Measurements from ENCODE around the gene VAT1L. TPM values are rescaled to one million over a fixed set of nuclear protein-coding genes. Genes with fewer than 3 reads are reported as not detected.
"Not testable (repeated sequence)": the region's sequence is repeated elsewhere in the genome, so short reads cannot be mapped to it uniquely, and the experiment has no call there.

Gene VAT1L
- total RNA-seq, 2 donors from 2014 or later, result 0.73 to 1.6 TPM

DNA sequence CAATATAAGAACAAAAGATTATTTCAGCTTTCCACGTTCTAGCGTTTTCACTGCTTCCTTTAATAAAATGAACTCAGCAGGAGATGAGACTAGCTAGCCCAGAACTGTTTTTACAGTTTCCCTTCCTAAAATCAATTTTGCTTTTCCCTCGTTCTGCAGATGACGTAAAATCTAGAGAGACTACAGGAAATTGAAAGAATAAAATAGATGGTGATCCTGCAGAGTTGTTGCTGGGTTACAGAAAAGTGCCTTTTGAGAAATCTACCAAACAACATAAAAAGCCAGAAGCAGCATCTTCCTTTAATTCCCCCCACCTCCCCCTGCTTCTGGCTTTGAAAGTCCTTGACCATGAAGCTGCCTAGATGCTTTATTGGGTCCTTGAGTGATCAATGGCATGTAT lies 137.2 kb downstream of the VAT1L start:
- intact Hi-C loops (cut with DNase I, micrococcal nuclease), result no loop called here
- ATAC-seq, result no peak

DNA sequence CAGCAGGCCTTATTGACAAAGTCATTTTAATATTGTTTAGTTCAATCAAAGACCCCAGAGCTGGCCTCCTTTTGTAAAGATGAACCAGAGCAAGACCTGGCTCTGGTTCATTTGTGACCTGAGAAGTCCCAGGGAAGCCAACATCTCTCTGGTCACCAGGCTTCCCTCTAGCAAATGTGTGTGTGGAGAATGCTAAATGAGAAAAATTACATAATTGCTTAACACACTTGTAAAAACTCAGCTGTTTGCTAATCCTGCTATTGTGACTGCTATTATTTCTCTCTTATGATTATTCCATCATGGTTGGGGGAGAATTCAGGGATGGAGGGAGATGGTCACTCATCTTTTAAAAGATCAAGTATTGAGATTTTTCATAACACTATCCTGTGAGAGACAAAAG lies 139.7 kb downstream of the VAT1L start:
- intact Hi-C loops (cut with DNase I, micrococcal nuclease), result no loop called here
- DNase-seq, result no peak
- no peak for ATAC-seq

More for the DNA sequence above, 137.2 kb downstream of the VAT1L start:
- no peak for DNase-seq

DNA sequence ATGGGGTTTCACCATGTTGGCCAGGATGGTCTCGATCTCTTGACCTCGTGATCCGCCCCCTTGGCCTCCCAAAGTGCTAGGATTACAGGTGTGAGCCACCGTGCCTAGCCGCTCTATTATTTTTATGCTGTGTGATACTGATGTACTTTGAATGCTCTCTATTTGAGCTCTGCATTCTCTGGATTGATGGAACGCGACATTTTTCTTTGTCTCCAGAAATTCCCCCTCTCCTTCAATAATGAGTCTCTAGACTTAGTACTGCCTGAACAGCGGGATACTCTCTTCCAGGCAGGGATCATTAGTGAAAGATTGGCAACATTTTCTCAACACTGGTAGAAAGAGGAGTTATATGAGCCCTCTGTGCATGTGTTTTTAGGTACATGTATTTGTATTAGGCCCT lies 140.6 kb downstream of the VAT1L start:
- intact Hi-C loops (cut with DNase I, micrococcal nuclease), result no loop called here
- DNase-seq, result no peak
- no peak for ATAC-seq

DNA sequence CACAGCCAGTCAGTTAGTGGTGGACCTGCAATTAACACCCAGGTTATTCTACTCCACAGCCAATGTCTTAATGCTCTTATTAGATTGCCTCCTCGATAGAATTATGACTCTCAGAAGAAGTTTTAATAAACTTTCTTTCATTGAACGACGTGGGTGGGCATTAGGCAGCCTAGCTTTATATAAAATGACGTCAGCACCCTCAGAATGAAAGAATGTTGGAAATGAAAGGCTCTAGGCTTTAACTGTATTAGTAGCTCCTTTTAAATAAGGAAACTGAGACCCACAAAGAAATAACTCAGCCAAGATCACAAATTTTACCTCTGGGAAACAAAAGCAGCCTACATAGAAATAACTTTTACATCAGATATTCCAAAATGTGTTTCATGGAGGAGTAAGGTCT lies 142.7 kb downstream of the VAT1L start:
- no peak for DNase-seq
- ATAC-seq, result no peak
- intact Hi-C loops (cut with DNase I, micrococcal nuclease), result no loop called here

DNA sequence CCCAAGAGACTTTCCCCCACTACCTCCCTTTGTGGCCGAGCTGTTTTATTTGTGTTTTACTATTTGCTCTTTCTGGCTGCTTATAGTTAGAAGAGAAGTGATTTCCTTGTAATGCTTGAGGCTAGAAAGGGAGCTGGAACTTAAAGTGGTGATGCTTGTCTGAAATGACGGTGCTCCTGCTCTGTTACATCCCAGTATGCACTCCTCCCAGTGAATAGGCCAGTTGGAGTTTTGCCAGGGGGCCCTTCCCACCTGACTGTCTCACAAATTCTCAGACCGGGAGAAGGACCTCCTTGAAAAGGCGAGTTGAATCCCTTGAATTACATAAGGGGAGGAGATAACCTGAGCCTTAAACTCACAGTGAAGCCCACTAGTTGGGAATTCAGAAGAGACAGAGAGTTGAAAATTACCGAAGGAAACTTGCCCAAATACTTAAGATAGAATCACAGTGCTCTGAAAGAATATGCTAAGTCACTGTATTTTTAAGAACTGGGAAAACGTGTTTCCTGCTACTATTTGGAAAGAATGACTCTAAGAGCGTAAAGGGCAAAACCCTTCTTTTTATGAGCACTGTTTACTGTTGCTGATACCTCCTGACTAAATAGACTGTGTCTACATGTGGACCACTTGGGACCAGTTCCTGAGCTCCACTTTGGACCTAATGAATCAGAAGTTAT lies 149.2 kb downstream of the VAT1L start:
- DNase-seq (no peak), ATAC-seq (no peak)
- intact Hi-C loops (cut with DNase I, micrococcal nuclease), result no loop called here

DNA sequence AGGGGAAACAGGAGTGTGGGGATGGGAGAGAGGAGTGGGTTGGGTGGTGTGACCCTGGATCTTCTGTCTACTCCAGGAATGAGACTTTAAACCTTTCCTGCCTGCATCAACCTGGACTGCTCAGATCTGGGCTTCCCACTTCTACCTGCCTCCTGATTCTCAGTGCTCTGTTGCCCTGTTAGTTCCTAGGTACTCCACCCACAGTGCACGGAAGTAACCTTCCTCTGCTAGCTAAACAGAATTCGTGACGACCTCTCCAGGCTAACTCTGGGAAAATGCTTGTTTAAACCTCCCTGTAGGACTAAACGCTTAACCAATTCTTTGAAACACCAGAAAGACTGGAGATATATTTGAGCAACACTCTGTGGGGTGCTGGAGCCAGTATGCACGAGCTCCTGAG lies 150.5 kb downstream of the VAT1L start:
- ATAC-seq (peak; percentile 51), DNase-seq (no peak)
- intact Hi-C loops (cut with DNase I, micrococcal nuclease), result no loop called here

DNA sequence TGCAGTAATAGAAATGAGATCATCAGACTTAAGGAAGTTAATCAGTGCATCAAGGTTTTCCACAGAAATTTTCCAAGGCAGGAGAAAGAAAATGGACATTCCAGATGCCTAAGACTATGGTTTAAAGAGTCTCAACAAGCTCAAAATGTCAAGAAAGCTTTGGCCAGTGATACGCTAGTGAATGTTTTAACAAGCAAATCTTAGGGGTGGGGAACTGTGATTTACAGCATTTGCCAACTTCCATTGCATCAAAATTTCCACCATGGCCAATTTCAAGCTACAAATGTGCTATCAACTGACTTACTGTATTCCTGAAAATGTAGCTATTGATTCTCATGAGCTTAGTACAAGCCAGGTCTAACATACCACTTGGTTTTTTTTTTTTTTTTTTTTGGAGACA lies 151.6 kb downstream of the VAT1L start:
- no peak for ATAC-seq
- intact Hi-C loops (cut with DNase I, micrococcal nuclease), result no loop called here
- DNase-seq, result no peak

DNA sequence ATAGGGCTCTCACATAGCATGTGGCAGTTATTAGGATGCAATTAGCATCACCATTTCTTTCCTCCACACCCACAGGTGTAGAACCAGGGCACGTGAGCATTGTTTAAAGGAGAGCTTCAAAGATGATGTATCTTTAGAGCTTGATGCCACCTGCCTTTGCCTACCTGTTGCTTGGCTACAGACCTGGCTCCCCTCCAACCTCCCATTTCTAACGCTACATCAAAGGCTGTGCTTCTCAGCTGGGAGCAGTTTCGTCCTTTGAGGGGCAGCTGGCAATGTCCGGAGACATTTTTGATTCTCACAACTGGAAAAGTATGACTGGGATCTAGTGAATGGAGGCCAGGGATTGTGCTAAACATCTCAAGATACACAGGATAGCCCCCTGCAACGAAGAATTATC lies 155.4 kb downstream of the VAT1L start:
- intact Hi-C loops (cut with DNase I, micrococcal nuclease), result no loop called here
- ATAC-seq, result no peak
- no peak for DNase-seq

DNA sequence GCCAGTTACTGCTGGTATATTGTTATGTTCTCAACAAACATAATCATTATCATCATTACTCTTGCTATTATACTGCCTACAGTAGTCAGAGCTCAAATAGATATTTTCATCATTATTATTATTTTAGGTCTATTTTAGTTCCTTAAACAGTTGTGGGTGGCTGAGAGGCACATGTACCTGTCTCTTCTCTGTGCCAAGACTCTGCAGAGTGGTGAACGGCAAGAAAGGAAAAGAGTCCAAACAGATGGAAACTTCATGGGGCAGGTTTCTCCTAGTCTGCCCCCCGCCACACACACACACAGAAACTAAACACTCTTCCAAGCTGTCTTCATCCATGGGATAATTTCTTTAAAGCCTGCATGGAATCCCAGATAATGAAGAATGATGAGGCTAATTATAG lies 156.3 kb downstream of the VAT1L start:
- ATAC-seq (no peak), DNase-seq (no peak)
- intact Hi-C loops (cut with DNase I, micrococcal nuclease), result no loop called here

DNA sequence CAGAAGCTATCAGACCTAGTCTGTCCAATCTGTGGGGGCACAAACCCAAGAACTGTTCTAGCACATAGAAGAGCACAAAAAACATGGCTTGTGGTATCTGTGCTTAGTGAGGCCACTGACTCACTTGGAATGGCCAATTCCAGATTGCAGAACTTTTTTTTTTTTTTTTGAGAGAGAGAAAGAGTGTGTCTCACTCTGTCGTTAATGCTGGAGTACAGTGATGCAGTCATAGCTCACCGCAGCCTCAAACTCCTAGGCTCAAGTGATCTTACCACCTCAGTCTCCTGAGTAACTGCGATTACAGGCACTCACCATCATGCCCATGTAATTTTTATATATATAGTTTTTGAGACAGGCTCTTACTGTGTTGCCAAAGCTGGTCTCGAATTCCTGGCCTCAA lies 156.8 kb downstream of the VAT1L start:
- DNase-seq (no peak), ATAC-seq (no peak)
- intact Hi-C loops (cut with DNase I, micrococcal nuclease), result no loop called here

DNA sequence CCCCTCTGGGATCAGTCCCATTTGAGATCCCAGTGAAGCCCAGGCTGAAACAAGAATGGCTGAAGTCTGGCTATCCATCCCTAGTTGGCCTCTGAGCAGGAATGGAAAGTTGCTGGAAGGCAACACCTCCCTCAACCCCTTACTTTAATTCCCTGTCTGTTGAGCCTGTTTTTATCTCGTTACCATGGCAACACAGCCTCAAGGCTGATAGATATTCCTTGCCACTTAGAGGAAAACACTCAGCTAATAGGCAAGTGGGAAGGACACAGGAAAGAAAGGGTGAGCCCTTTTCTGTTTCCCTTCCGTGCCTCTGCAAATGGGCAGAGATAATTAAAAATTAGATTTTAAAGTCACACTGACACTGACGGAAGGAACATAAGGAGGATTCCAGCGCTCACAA lies 158.5 kb downstream of the VAT1L start:
- DNase-seq (no peak), ATAC-seq (no peak)
- intact Hi-C loops (cut with DNase I, micrococcal nuclease), result no loop called here

DNA sequence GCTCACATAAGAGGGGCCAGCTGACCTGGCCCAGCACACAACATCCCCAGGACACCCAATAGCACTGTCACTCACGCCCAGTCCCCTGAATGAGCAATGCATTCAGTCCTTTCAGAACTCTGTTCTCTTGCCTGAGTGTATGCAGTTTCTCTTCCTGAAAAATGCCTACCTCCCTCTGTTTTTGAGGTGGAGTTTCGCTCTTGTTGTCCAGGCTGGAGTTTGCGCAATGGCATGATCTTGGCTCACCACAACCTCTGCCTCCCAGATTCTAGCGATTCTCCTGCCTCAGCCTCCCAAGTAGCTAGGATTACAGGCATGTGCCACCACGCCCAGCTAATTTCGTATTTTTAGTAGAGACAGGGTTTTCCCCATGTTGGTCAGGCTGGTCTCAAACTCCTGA lies 159.2 kb downstream of the VAT1L start:
- ATAC-seq; DNase-seq; intact Hi-C loops (cut with DNase I, micrococcal nuclease): not testable (repeated sequence)

DNA sequence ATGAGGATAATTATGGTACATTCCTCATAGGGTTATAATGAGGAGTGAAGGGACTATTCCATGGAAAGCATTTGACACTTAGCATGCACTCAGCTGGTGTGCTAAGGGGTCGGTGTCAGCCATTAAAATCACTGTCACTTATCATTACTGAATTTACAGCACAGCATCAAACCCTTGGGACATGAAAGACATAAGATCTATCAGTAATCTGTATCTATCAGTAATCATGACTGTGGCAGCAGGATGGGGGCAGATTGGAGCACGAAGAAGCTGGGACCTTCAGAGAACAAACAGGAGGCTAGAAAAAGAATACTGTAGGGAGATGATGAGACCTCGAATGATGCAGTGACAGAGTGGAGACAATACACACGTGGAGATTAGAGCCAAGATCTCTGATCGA lies 160.5 kb downstream of the VAT1L start:
- DNase-seq (no peak), ATAC-seq (no peak)
- intact Hi-C loops (cut with DNase I, micrococcal nuclease), result no loop called here

DNA sequence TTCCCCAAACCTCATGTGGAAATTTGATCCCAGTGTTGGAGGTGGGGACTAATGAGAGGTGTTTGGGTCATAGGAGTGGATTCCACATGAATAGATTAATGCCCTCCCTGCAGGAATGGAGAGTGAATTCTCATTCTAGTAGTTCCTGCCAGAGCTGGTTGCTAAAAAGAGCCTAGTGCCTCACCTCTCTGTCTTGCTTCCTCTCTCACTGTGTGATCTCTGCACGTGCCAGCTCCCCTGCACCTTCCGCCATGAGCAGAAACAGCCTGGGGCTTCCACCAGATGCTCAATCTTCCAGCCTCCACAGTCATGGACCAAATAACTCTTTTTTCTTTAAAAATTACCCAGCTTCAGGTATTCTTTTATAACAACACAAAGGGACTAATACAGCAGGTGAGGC lies 161.1 kb downstream of the VAT1L start:
- no peak for ATAC-seq
- intact Hi-C loops (cut with DNase I, micrococcal nuclease), result no loop called here
- no peak for DNase-seq

DNA sequence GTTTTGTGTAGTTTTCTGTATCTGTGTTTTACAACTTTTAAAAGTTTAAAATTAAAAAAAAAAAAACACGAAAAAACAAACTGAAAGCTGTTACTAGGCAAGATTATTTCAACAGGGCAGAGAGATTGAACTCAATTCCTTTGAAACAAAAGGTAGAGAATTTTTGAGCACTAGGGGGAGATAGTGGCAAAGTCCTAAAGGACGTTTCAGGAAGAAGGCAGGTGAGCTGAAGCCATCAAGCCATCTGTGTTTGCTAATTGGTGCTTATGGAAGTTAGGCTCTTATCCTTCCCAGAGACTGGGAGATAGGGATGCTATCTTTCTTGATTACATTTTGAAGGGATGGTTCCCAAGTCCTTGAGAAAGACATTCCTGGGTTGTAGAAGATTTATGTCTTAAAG lies 163.4 kb downstream of the VAT1L start:
- DNase-seq, result no peak
- intact Hi-C loops (cut with DNase I, micrococcal nuclease), result no loop called here
- peak; percentile 52 for ATAC-seq

DNA sequence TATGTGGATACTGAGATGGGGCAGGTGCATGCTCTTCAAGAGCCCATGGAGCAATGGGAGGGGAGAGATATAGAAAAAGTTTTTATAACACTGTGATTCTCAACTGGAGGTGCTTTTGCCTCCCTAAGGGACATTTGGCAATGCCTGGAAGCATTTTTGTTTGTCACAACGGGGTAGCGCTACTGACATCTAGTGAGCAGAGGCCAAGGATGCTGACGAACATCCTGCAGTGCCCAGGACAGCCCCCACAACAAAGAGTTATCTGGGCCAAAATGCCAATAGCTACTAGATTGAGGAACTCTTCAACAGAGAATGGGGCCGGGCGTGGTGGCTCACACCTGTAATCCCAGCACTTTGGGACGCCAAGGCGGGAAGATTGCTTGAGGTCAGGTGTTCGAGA lies 166.8 kb downstream of the VAT1L start:
- no peak for ATAC-seq
- intact Hi-C loops (cut with DNase I, micrococcal nuclease), result no loop called here
- no peak for DNase-seq

DNA sequence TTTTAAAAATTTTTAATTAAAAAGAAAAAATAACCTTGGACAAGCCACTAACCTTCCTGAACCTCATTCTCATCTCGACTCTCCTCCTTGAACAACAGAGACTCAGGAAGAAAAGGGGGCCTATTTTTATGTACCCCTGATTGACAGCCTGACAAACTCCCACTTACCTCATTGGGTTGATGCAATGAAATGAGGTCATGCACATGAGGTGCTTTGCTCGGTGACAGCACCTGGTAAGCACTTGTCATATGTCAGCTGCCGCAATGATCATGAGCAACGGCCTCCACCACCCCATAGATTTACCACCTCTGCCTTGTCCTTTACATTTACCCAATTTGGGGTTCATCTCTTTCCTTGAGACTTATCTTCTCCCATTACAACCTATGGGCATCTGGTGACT lies 167.9 kb downstream of the VAT1L start:
- no peak for DNase-seq
- intact Hi-C loops (cut with DNase I, micrococcal nuclease), result no loop called here
- ATAC-seq, result no peak

DNA sequence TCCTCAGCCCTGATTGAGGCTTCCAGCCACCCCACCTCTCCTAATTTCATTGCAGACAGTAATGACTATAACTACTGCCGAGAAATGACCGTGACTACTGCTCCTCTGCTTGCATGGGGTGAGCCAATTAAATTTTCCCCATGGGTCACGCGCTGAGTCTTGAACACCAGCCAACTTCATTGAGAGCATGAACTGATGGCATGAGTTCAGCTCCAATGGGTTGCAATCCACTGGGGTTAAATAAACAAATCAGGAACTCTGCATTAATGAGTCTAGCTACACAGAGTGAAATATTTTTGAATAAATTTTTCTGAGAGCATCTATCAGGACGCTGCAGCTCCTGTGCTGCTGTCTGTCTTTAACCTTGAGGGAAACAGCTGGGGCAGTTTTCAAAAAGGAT lies 172.4 kb downstream of the VAT1L start:
- intact Hi-C loops (cut with DNase I, micrococcal nuclease), result no loop called here
- ATAC-seq (no peak), DNase-seq (no peak)

DNA sequence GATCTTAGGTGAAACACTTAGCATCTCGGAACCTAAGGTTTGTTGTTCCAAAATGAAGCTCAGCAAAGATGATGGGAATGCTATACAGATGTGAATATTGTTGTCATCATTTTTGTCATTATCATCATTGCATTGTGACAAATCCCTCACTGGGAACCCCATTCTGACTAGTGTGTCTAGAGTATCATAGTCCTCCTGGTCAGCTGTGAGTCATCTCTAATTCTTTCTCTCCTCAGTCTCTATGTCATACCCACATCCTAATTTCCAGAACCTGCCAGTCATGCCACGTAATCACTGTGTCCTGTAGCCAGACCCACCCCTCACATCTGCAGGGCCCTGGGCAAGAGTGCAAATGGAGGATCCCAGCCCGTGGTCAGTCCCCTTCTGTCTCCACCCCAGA lies 173.4 kb downstream of the VAT1L start:
- ATAC-seq (no peak), DNase-seq (no peak)
- intact Hi-C loops (cut with DNase I, micrococcal nuclease), result no loop called here

DNA sequence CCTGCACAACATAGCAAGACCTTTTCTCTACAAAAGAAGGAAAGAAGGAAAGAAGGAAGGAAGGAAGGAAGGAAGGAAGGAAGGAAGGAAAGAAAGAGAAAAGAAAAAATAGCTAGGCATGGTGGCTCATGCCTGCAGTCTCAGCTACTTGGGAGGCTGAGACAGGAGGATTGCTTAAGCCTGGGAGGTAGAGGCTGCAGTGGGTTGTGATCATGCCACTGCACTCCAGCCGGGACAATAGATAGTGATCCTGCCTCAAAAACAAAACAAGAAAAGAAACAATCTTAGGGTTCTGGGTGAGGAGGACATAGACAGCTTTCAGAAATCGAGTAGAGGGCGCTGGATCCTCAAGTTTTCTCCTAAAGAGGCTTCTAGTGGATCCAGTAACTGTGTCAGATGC lies 174.3 kb downstream of the VAT1L start:
- DNase-seq, result no peak
- intact Hi-C loops (cut with DNase I, micrococcal nuclease), result no loop called here
- no peak for ATAC-seq

DNA sequence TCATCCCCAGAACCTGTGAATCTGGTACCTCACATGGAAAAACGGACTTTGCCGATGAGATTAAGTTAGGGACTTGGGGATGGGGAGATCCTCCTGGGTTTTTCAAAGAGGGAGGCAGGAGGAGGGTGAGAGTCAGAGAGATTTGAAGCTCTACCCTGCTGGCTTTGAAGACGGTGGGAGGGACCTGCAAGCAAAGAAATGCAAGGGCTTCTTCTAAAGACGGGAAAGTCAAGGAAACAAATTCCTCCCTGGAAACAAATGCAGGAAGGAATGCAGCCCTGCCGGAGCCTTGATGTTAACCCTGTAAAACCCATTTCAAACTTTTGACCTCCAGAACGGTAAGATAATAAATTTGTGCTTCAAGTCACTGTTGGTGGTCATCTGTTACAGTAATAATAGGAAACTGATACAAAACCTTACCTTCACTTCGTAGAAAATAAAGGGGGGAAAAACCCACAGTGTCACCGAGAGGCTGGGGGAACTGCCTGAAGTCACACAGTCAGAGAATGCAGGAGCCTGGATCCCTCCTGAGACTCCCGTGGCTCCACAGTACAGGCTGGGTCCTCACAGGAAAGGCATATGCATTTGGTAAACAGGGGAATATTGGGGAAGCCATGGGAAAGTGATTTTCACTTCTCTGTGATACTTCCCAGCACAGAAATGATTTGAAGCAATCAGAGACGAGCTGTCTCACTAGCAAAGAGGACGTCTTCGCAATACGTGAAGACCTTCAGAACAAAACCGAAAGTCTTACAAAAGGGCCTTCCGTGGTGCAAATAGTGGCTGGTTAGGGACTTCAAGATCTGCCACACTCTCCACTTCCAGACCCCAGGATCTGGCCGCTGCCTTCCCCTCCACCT lies 175.1 kb downstream of the VAT1L start:
- no peak for ATAC-seq
- DNase-seq, result no peak
- intact Hi-C loops (cut with DNase I, micrococcal nuclease), result no loop called here

Data from left colon (tissue), 2 donors.